Suprapubic skin (tissue), 4 donors: ENCODE data around the gene TSEN54.

ENCODE experiments used
- CTCF ChIP-seq, 2 donors: fragments of 200-600 bp in 1 of 2; fragments of 450-650 bp in 1 of 2; sonication (generic) in 1 of 2; IDR thresholded peaks; one replicate each; pipeline ENCODE4 v1.5.1; 2016 to 2019; ENCODE audit warnings: antibody characterized with exemption in 2 of 2, mild to moderate bottlenecking in 1 of 2, moderate library complexity in 1 of 2
- EP300 ChIP-seq: sonication (generic); formaldehyde crosslinking; IDR thresholded peaks from one replicate; pipeline ENCODE4 v1.6.1; 2017; ENCODE audit warnings: antibody characterized with exemption
- POLR2A ChIP-seq, 2 donors: fragments of 450-650 bp; IDR thresholded peaks; one replicate each; pipeline ENCODE4 v1.6.1; 2017; ENCODE audit warnings: antibody characterized with exemption in 2 of 2, mild to moderate bottlenecking in 2 of 2, moderate library complexity in 2 of 2
- POLR2AphosphoS5 ChIP-seq, 3 donors: sonication (generic); formaldehyde crosslinking; IDR thresholded peaks; one replicate each; pipeline ENCODE4 v1.6.1; 2017; ENCODE audit warnings: antibody characterized with exemption in 3 of 3

DNA sequence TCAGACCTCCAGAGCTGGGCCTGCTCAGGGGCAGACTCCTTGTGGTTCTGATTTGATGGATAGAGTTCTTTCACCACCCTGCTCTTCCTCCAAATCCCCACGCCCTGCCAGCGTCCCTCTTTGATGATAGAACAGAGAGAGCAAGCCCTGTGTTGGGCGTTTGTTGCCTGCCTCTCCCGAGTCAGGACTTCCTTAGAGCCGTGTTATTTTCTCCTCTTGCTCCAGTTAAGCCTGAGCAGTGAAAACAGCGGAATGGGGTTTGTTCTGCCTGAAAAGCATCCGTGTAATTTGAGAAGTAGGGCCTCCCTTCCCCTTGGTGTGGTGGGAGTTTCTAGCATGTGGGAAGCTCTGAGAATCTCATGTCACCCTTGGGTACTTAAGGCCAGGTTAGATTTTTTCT, 37.8 kb upstream of the TSEN54 start:
- TF ChIP-seq CTCF (IDR thresholded peaks at IDR 0.05) (no peak), POLR2A (IDR thresholded peaks at IDR 0.05) (no peak), POLR2AphosphoS5 (IDR thresholded peaks at IDR 0.05) (no peak), EP300 (no peak)
